HepG2 (cell line): Measurements from ENCODE around the gene SCYL1. TPM values are rescaled to one million over a fixed set of nuclear protein-coding genes. Genes with fewer than 3 reads are reported as not detected.

Experiments
- ATAC-seq: fragments of 200-7000 bp; cut with Tn5 transposase; 3 replicates; pipeline ENCODE4 v1.9.1; 2020; ENCODE audit warnings: mild to moderate bottlenecking, moderate library complexity
- BruUV-seq: library from RNA; stranded (reverse); fragments of 400-500 nt; replicated peaks from 2 replicates; lab custom pipeline; 2021; lab: Mats Ljungman, UMichigan
- CTCF ChIA-PET: fragments of 300-600 bp; formaldehyde crosslinking; extraction: SDS; loops from one replicate; lab custom pipeline; 2021; ENCODE audit warnings: low total read pairs, inconsistent platforms, low intra/inter-chr PET ratio; lab: Yijun Ruan, JAX
- POLR2A ChIA-PET: fragments of 350-600 bp; sonication (Branson Sonifier 250); formaldehyde crosslinking; loops from one replicate; lab custom pipeline; 2020; ENCODE audit warnings: antibody characterized with exemption, inconsistent platforms; lab: Yijun Ruan, JAX
- DNase-seq: peaks from one replicate; pipeline ENCODE4 v3.0.0-alpha.2; 2015; ENCODE audit warnings: low spot score
- FAIRE-seq: peaks from 3 replicates; lab custom pipeline; 2011; peaks lifted over from hg19 to GRCh38; lab: Jason Lieb, UNC
- H2AFZ ChIP-seq: one replicate; pipeline ENCODE4 v1.6.1; 2011; ENCODE audit warnings: low read length, inconsistent platforms
- H3K27ac ChIP-seq: fragments of 300-600 bp; 3 replicates; pipeline ENCODE4 v1.8.0; 2011; ENCODE audit warnings: mixed run types, mild to moderate bottlenecking, mixed read lengths, low read length, inconsistent platforms; ENCODE audit not compliant: insufficient read depth; ENCODE audit errors: extremely low read length
- H3K27me3 ChIP-seq, 2 experiments: fragments of 200-600 bp in 1 of 2; 2 replicates in 1 of 2; 3 replicates in 1 of 2; pipeline versions ENCODE4 v1.6.0 to v1.8.0; 2011; ENCODE audit warnings: low read length in 2 of 2, mild to moderate bottlenecking in 2 of 2, moderate library complexity in 2 of 2, inconsistent platforms in 1 of 2; ENCODE audit not compliant: insufficient read depth in 2 of 2, control insufficient read depth in 1 of 2
- H3K36me3 ChIP-seq, 2 experiments: fragments of 200-600 bp in 1 of 2; replicated peaks in 1 of 2; 2 replicates in 1 of 2; 3 replicates in 1 of 2; pipeline versions ENCODE4 v1.5.1 to v1.8.0; 2011; ENCODE audit warnings: low read length in 2 of 2, inconsistent platforms in 1 of 2; ENCODE audit not compliant: insufficient read depth in 2 of 2, control insufficient read depth in 1 of 2
- H3K4me1 ChIP-seq: 2 replicates; pipeline ENCODE4 v1.5.1; 2012; ENCODE audit warnings: low read length, inconsistent platforms; ENCODE audit not compliant: insufficient read depth
- H3K4me2 ChIP-seq: 2 replicates; pipeline ENCODE4 v1.6.0; 2011; ENCODE audit warnings: low read depth, low read length, inconsistent platforms
- H3K4me3 ChIP-seq, 3 experiments: fragments of 200-600 bp in 1 of 3; sonication (generic), shearing (Covaris generic) in 1 of 3; replicated peaks in 1 of 3; 2 replicates each; pipeline ENCODE4 v1.5.1; 2011 to 2016; ENCODE audit warnings: low read length in 3 of 3, inconsistent platforms in 2 of 3, low read depth in 2 of 3, mild to moderate bottlenecking in 2 of 3, control low read depth in 1 of 3, mixed read lengths in 1 of 3; ENCODE audit not compliant: insufficient read depth in 1 of 3
- H3K79me2 ChIP-seq: one replicate; pipeline ENCODE4 v1.6.1; 2011; ENCODE audit warnings: low read length, inconsistent platforms; ENCODE audit not compliant: insufficient read depth
- H3K9ac ChIP-seq: 2 replicates; pipeline ENCODE4 v1.6.0; 2011; ENCODE audit warnings: mild to moderate bottlenecking, low read depth, low read length, inconsistent platforms; ENCODE audit not compliant: insufficient read depth
- H3K9me3 ChIP-seq: 2 replicates; pipeline ENCODE4 v1.5.1; 2012; ENCODE audit warnings: mild to moderate bottlenecking, low read length
- H4K20me1 ChIP-seq: 2 replicates; pipeline ENCODE4 v1.6.0; 2011; ENCODE audit warnings: inconsistent platforms, mild to moderate bottlenecking, low read length, moderate library complexity; ENCODE audit not compliant: insufficient read depth
- BHLHE40 ChIP-seq: IDR thresholded peaks from 2 replicates; pipeline ENCODE4 v1.6.1; 2011; ENCODE audit warnings: low read length, improper control_type of control experiment
- CBFB ChIP-seq: sonication (generic); formaldehyde crosslinking; IDR thresholded peaks from 2 replicates; pipeline ENCODE4 v1.4.0; 2020; ENCODE audit warnings: missing genetic modification reagents
- DMAP1 ChIP-seq: IDR thresholded peaks from 2 replicates; pipeline ENCODE4 v1.6.1; 2016
- LCORL ChIP-seq, 2 experiments: fragments of 450-650 bp in 1 of 2; sonication (generic) in 1 of 2; formaldehyde crosslinking in 1 of 2; IDR thresholded peaks; 2 replicates each; pipeline versions ENCODE4 v1.5.0 to v1.6.1; 2017 to 2020; ENCODE audit warnings: antibody characterized with exemption in 1 of 2, missing genetic modification reagents in 1 of 2
- NFYB ChIP-seq: sonication (generic); formaldehyde crosslinking; IDR thresholded peaks from 2 replicates; pipeline ENCODE4 v1.4.0; 2020; ENCODE audit warnings: missing genetic modification reagents
- SAP130 ChIP-seq: IDR thresholded peaks from 2 replicates; pipeline ENCODE4 v1.6.1; 2016; ENCODE audit warnings: low read depth
- SRF ChIP-seq: IDR thresholded peaks from 2 replicates; pipeline ENCODE4 v1.6.1; 2011; ENCODE audit warnings: mild to moderate bottlenecking, low read depth, low read length, moderate library complexity
- SUZ12 ChIP-seq: fragments of 150-350 bp; IDR thresholded peaks from 2 replicates; pipeline ENCODE4 v1.6.1; 2014; ENCODE audit warnings: low read depth, low read length
- XRCC5 ChIP-seq: fragments of 200-400 bp; formaldehyde crosslinking; optimal IDR thresholded peaks from 2 replicates; pipeline ENCODE3; 2017; ENCODE audit warnings: mild to moderate bottlenecking, low read length
- ZBTB33 ChIP-seq: sonication (generic); formaldehyde crosslinking; IDR thresholded peaks from 2 replicates; pipeline ENCODE4 v1.4.0; 2020; ENCODE audit warnings: missing genetic modification reagents
- ZNF136 ChIP-seq: sonication (generic); formaldehyde crosslinking; IDR thresholded peaks from 2 replicates; pipeline ENCODE4 v1.8.1; 2022; ENCODE audit warnings: low read depth, mild to moderate bottlenecking, moderate library complexity, missing genetic modification reagents
- ZNF253 ChIP-seq: sonication (generic); formaldehyde crosslinking; IDR thresholded peaks from 2 replicates; pipeline ENCODE4 v1.8.0; 2022; ENCODE audit warnings: mild to moderate bottlenecking, missing genetic modification reagents, borderline replicate concordance
- WGBS: methylation state at CpG from one replicate; pipeline ENCODE4 v1.1.6; 2017; ENCODE audit warnings: low lambda C conversion rate; 5-methylcytosine and 5-hydroxymethylcytosine counted together
- in situ Hi-C: cut with HindIII; loops from 2 replicates; pipeline ENCODE4 v1.10.0; 2017; ENCODE audit warnings: low pct_unique_long_range_greater_than_20kb; ENCODE audit not compliant: extremely low pct_ligation_motif_present
- intact Hi-C: fragments of 100-400 bp; cut with micrococcal nuclease; formaldehyde crosslinking; loops from one replicate; pipeline ENCODE4 v1.10.0; 2022; ENCODE audit not compliant: unreplicated experiment
- polyA plus RNA-seq, 8 experiments: library from polyadenylated mRNA; depleted of rRNA in 3 of 8; stranded (reverse) in 7 of 8; unstranded in 1 of 8; fragments of >200 nt; fragmentation: Illumina TruSeq in 4 of 8; extraction: Trizol in 4 of 8; gene quantifications; 2 replicates each; pipeline versions ENCODE4 v1.2.1 to v1.2.3, GENCODE V29; 2011 to 2016; ENCODE audit warnings: low read depth in 4 of 8, missing spikeins in 1 of 8, mixed read lengths in 1 of 8; ENCODE audit not compliant: insufficient read depth in 1 of 8
- total RNA-seq, 5 experiments: library from RNA; depleted of rRNA; stranded (reverse); fragments of >200 nt; fragmentation: Illumina TruSeq; extraction: Trizol; gene quantifications; 2 replicates each; pipeline ENCODE4 v1.2.3, GENCODE V29; 2016; ENCODE audit warnings: low read depth in 1 of 5

Gene SCYL1
- total and polyA plus RNA-seq, 2 of the 13 experiments (the other 11 are each of a cell fraction or from before 2014, with no cell fraction given): 65.9 to 103 TPM

GRCh38 chr11:65542738-65543390, 18.0 kb downstream of the SCYL1 start:
- Histone ChIP-seq H3K9ac (no peak overlapping the region), H3K9me3 (no peaks in the 10 kb centered on the region), H3K27ac (no peak overlapping the region), H3K4me1 (peaks cover 14% of the 10 kb centered on the region), H3K27me3 (no peaks in the 10 kb centered on the region), H3K36me3 (peaks cover 1 to 11% of the 10 kb centered on the region in 2 experiments; a peak in 2 of 5 replicates), H3K79me2 (no peaks in the 10 kb centered on the region), H4K20me1 (no peaks in the 10 kb centered on the region), H3K4me2 (no peak overlapping the region), H3K4me3 (no peak overlapping the region), H2AFZ (no peak overlapping the region)
- 94% methylated on average over 2 of the region's 3 CpGs for WGBS
- POLR2A ChIA-PET: interaction anchor here (1.4 kb wide), 1 partner anchor 13 kb away, joined by 3 read pairs; no protein-coding TSS in a partner anchor
- FAIRE-seq (no peak), ATAC-seq (no peak), DNase-seq (no peak)
- in situ Hi-C loops (loop anchor here (5.0 kb wide), 1 partner anchor 44 kb away; no protein-coding TSS in a partner anchor), intact Hi-C loops (no loop called here)
- TF ChIP-seq ZBTB33 (CRISPR knock-in tag) (no peak), SUZ12 (no peak), SRF (no peak), ZNF253 (no peak), BHLHE40 (no peak)
- CTCF ChIA-PET: no interaction called here
- no TSS peak for BruUV-seq

GRCh38 chr11:65545853-65546216, 21.0 kb downstream of the SCYL1 start:
- FAIRE-seq (no peak), DNase-seq (no peak), ATAC-seq (no peak)
- BruUV-seq: no TSS peak
- Histone ChIP-seq H3K27ac (peak overlapping the region; percentile 66), H3K4me2 (peak overlapping the region; percentile 73), H3K36me3 (peaks cover 4 to 11% of the 10 kb centered on the region in 2 experiments; a peak in 2 of 5 replicates), H3K27me3 (no peaks in the 10 kb centered on the region), H3K4me3 (peak overlapping the region; percentile 44 to 68 (median 58); a peak in 5 of 6 replicates), H3K4me1 (peaks cover 20% of the 10 kb centered on the region), H2AFZ (no peak overlapping the region), H4K20me1 (no peaks in the 10 kb centered on the region), H3K9ac (peak overlapping the region; percentile 61), H3K9me3 (no peaks in the 10 kb centered on the region), H3K79me2 (no peaks in the 10 kb centered on the region)
- ChIA-PET CTCF (no interaction called here), POLR2A (interaction anchor here (1.0 to 2.0 kb wide), 2 partner anchors 15 to 24 kb away, joined by 3 to 7 read pairs; partner anchors contain the start of gene ZNRD2)
- 72% methylated on average over 4 of the region's 4 CpGs for WGBS
- TF ChIP-seq DMAP1 (CRISPR knock-in tag) (no peak), LCORL (IDR thresholded peaks at IDR 0.05) (no peak), LCORL (CRISPR knock-in tag; IDR thresholded peaks at IDR 0.05) (no peak), SAP130 (no peak), CBFB (no peak), XRCC5 (no peak), NFYB (CRISPR knock-in tag) (no peak), ZNF136 (CRISPR knock-in tag) (no peak)
- in situ Hi-C loops: no loop called here
- intact Hi-C loops: no loop called here
